LNCAP (cell line): ENCODE results near the gene MACROD1.

Experiments used
- TF ChIP-seq, protein P1 (sequence below): fragments of 450-650 bp; IDR thresholded peaks from 2 replicates; pipeline ENCODE4 v1.5.1; 2017; ENCODE audit warnings: mild to moderate bottlenecking

Gene MACROD1

DNA sequence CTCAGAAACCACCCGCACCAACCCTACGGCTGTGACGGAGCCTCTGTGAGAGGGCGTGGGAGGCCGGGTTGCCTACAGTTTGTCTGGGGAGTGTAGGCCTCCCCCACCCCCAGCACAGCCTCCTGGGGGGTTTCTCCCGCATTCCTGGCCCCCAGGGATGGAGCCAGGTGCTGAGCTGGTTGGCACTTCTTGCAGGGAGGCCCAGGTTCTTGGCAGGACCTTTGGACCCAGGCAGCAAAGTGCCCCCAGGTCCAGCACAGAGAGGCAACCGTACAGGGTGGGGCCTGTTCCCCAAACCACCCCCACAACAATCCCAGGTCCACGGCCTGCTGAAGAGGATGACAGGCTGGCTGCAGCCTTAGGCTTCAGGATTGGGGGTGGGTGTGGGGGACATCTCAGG, 36.5 kb downstream of the MACROD1 start:
- TF ChIP-seq, protein P1, sequence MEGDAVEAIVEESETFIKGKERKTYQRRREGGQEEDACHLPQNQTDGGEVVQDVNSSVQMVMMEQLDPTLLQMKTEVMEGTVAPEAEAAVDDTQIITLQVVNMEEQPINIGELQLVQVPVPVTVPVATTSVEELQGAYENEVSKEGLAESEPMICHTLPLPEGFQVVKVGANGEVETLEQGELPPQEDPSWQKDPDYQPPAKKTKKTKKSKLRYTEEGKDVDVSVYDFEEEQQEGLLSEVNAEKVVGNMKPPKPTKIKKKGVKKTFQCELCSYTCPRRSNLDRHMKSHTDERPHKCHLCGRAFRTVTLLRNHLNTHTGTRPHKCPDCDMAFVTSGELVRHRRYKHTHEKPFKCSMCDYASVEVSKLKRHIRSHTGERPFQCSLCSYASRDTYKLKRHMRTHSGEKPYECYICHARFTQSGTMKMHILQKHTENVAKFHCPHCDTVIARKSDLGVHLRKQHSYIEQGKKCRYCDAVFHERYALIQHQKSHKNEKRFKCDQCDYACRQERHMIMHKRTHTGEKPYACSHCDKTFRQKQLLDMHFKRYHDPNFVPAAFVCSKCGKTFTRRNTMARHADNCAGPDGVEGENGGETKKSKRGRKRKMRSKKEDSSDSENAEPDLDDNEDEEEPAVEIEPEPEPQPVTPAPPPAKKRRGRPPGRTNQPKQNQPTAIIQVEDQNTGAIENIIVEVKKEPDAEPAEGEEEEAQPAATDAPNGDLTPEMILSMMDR, result no peak

- TF ChIP-seq, protein P1, result no peak
These were observed 37.5 kb downstream of the MACROD1 start for GRCh38 chr11:64128255-64129006.

GRCh38 chr11:64127267-64128072, 38.4 kb downstream of the MACROD1 start:
- TF ChIP-seq, protein P1, result no peak

- TF ChIP-seq, protein P1, result no peak
These were observed 39.1 kb downstream of the MACROD1 start for GRCh38 chr11:64126796-64127195.

DNA sequence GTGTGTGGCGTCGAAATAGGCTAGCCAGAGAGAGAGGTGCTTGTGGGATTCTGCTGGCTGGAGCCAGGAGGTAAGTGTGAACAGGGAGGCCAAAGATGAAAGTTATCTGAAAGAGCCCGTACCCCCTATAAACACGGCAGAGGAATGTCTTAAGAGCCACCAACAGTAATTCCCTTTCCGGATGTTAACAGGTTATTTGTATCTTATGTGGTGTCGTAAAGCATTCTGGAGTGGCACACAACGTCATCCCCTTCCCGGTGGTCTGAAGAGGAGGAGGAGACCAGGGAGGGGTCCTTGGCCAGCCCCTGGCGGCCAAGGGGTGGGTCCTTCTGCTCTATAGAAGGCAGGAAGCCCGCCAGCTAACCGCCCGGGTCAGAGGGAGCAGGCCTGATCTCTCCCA, 39.5 kb downstream of the MACROD1 start:
- TF ChIP-seq, protein P1, result no peak

DNA sequence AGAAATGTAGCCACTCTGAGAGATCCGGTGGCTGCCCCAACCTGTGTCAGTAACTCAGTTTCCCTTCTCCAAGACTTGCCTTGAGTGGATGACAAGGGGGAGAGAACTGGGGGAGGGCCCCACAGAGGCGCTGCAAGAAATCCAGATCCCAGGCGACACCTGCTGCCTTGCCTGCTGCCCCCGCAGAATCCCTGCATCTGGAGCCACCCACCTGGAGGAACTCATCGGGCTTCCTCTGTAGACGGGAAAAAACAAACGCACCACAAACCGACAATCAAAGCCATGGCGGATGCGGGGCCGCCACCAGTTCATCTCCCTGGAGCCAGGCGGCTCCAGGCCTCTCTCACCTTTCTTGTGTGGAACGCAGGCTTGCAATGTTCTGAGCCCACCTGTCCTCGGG, 40.2 kb downstream of the MACROD1 start:
- TF ChIP-seq, protein P1, result no peak

GRCh38 chr11:64124147-64124546, 41.8 kb downstream of the MACROD1 start:
- TF ChIP-seq, protein P1, result no peak
